OCI-LY1 (cell line): ENCODE data around the gene S1PR1.

Experiments used
- CTCF ChIP-seq: fragments of 200-600 bp; sonication (generic), shearing (Covaris generic); IDR thresholded peaks from 2 replicates; pipeline ENCODE4 v1.5.1; 2017; ENCODE audit warnings: mild to moderate bottlenecking, antibody characterized with exemption, low read length, moderate library complexity, mixed read lengths
- EZH2 ChIP-seq: fragments of 200-600 bp; sonication (generic), shearing (Covaris generic); IDR thresholded peaks from 2 replicates; pipeline ENCODE4 v1.8.0; 2017; ENCODE audit warnings: borderline replicate concordance, mixed run types, mild to moderate bottlenecking, antibody characterized with exemption, low read length, moderate library complexity, mixed read lengths

GRCh38 chr1:101276818-101277217 is 40.0 kb downstream of the S1PR1 start:
- no peak for TF ChIP-seq CTCF
- TF ChIP-seq EZH2: no peak
